OCI-LY3 (cell line): Measurements from ENCODE around the gene SH3GL1.

ENCODE experiments used
- H2AFZ ChIP-seq: fragments of 200-600, 300-600 bp; shearing (Covaris generic); 2 replicates; pipeline ENCODE4 v1.6.0; 2014; ENCODE audit warnings: antibody characterized with exemption, low read depth, low read length
- H3K27ac ChIP-seq: fragments of 200-600, 300-600 bp; sonication (generic); 2 replicates; pipeline ENCODE4 v1.5.1; 2014; ENCODE audit warnings: mild to moderate bottlenecking, low read length, moderate library complexity, mixed read lengths
- H3K27me3 ChIP-seq: fragments of 200-600, 300-600 bp; sonication (generic); 2 replicates; pipeline ENCODE4 v1.6.1; 2014; ENCODE audit warnings: low read depth, low read length, mixed read lengths
- H3K36me3 ChIP-seq: fragments of 200-600, 300-600 bp; sonication (generic); replicated peaks from 2 replicates; pipeline ENCODE3; 2014; ENCODE audit warnings: low read depth, low read length, mixed read lengths
- H3K4me1 ChIP-seq: fragments of 300-600, 200-600 bp; sonication (generic); 2 replicates; pipeline ENCODE4 v1.6.1; 2014; ENCODE audit warnings: low read length, mixed read lengths
- H3K4me2 ChIP-seq: fragments of 200-600, 300-600 bp; sonication (generic); 2 replicates; pipeline ENCODE4 v1.6.1; 2014; ENCODE audit warnings: low read length, mixed read lengths
- H3K4me3 ChIP-seq: fragments of 300-600, 200-600 bp; sonication (generic); 2 replicates; pipeline ENCODE4 v1.5.1; 2014; ENCODE audit warnings: antibody characterized with exemption, mild to moderate bottlenecking, low read length, moderate library complexity
- H3K79me2 ChIP-seq: fragments of 300-600, 200-600 bp; shearing (Covaris generic); 2 replicates; pipeline ENCODE4 v1.6.1; 2014; ENCODE audit warnings: mild to moderate bottlenecking, low read length, mixed read lengths
- H3K9ac ChIP-seq: fragments of 300-600, 200-600 bp; shearing (Covaris generic); 2 replicates; pipeline ENCODE4 v1.6.0; 2014; ENCODE audit warnings: mild to moderate bottlenecking, low read length, moderate library complexity
- H3K9me3 ChIP-seq: fragments of 200-600, 300-600 bp; shearing (Covaris generic); 2 replicates; pipeline ENCODE4 v1.6.1; 2014; ENCODE audit warnings: low read length, mixed read lengths; ENCODE audit not compliant: insufficient read depth
- H4K20me1 ChIP-seq: fragments of 200-600, 300-600 bp; sonication (generic); 2 replicates; pipeline ENCODE4 v1.6.1; 2016; ENCODE audit warnings: low read length, mixed read lengths; ENCODE audit not compliant: insufficient read depth
- CTCF ChIP-seq: fragments of 200-600, 300-600 bp; sonication (generic); IDR thresholded peaks from 2 replicates; pipeline ENCODE4 v1.5.1; 2014; ENCODE audit warnings: antibody characterized with exemption, low read length, low read depth
- EZH2phosphoT487 ChIP-seq: fragments of 200-600 bp; shearing (Covaris generic); IDR thresholded peaks from 2 replicates; pipeline ENCODE4 v1.6.1; 2018; ENCODE audit warnings: antibody characterized with exemption, mixed run types, low read depth

The SH3GL1 gene

GRCh38 chr19:4327877-4328242, 72.5 kb downstream of the SH3GL1 start:
- Histone ChIP-seq H3K9ac (no peak overlapping the region), H2AFZ (no peak overlapping the region), H3K27me3 (no peaks in the 10 kb centered on the region), H3K36me3 (no peaks in the 10 kb centered on the region), H3K4me1 (no peaks in the 10 kb centered on the region), H3K4me2 (no peak overlapping the region), H3K4me3 (no peak overlapping the region), H3K9me3 (no peaks in the 10 kb centered on the region), H3K27ac (no peak overlapping the region), H4K20me1 (no peaks in the 10 kb centered on the region), H3K79me2 (no peaks in the 10 kb centered on the region)
- TF ChIP-seq EZH2phosphoT487: no peak
- no peak for TF ChIP-seq CTCF

GRCh38 chr19:4327252-4327876, 73.0 kb downstream of the SH3GL1 start:
- Histone ChIP-seq H3K4me2 (no peak overlapping the region), H3K9ac (no peak overlapping the region)
- no peak for TF ChIP-seq EZH2phosphoT487
- TF ChIP-seq CTCF: no peak

GRCh38 chr19:4326837-4327251, 73.5 kb downstream of the SH3GL1 start:
- Histone ChIP-seq H3K79me2 (no peaks in the 10 kb centered on the region), H3K4me3 (no peak overlapping the region), H3K27me3 (no peaks in the 10 kb centered on the region), H3K9me3 (no peaks in the 10 kb centered on the region), H3K36me3 (no peaks in the 10 kb centered on the region), H3K27ac (no peak overlapping the region), H2AFZ (no peak overlapping the region), H3K4me1 (no peaks in the 10 kb centered on the region), H3K4me2 (no peak overlapping the region), H4K20me1 (no peaks in the 10 kb centered on the region), H3K9ac (no peak overlapping the region)
- TF ChIP-seq CTCF (no peak), EZH2phosphoT487 (no peak)

More at GRCh38 chr19:4327252-4327876, 73.0 kb downstream of the SH3GL1 start:
- H3K9me3 ChIP-seq: no peaks in the 10 kb centered on the region
- no peaks in the 10 kb centered on the region for H3K36me3 ChIP-seq
- H3K4me1 ChIP-seq: no peaks in the 10 kb centered on the region
- no peaks in the 10 kb centered on the region for H3K79me2 ChIP-seq
- no peaks in the 10 kb centered on the region for H4K20me1 ChIP-seq
- H3K4me3 ChIP-seq: no peak overlapping the region
- no peaks in the 10 kb centered on the region for H3K27me3 ChIP-seq
- no peak overlapping the region for H2AFZ ChIP-seq
- no peak overlapping the region for H3K27ac ChIP-seq

GRCh38 chr19:4326215-4326836, 74.0 kb downstream of the SH3GL1 start:
- TF ChIP-seq EZH2phosphoT487: no peak
- TF ChIP-seq CTCF: no peak
- H3K27ac ChIP-seq: no peak overlapping the region
- H4K20me1 ChIP-seq: no peaks in the 10 kb centered on the region
- no peaks in the 10 kb centered on the region for H3K4me1 ChIP-seq
- H3K79me2 ChIP-seq: no peaks in the 10 kb centered on the region
- no peak overlapping the region for H3K4me3 ChIP-seq
- H3K36me3 ChIP-seq: peaks cover 2% of the 10 kb centered on the region
- no peaks in the 10 kb centered on the region for H3K27me3 ChIP-seq
- H2AFZ ChIP-seq: no peak overlapping the region
- no peaks in the 10 kb centered on the region for H3K9me3 ChIP-seq
- no peak overlapping the region for H3K9ac ChIP-seq
- no peak overlapping the region for H3K4me2 ChIP-seq
